Adrenal gland (tissue), 12 donors: ENCODE results near the gene KASH5. TPM values are rescaled to one million over a fixed set of nuclear protein-coding genes. Genes with fewer than 3 reads are reported as not detected.

Experiments used
- DNase-seq, 7 donors: peaks; one replicate each; pipeline ENCODE4 v3.0.0-alpha.2; 2019 to 2020
- H3K27ac ChIP-seq, 5 donors: fragments of 200-600 bp; sonication (generic) in 4 of 5; 1 replicate in 3 of 5; 2 replicates in 2 of 5; pipeline versions ENCODE4 v1.5.1 to v1.8.0; 2016 to 2020; ENCODE audit warnings: mild to moderate bottlenecking in 1 of 5
- H3K27me3 ChIP-seq: fragments of 200-600 bp; 2 replicates; pipeline ENCODE4 v1.8.0; 2021
- H3K36me3 ChIP-seq, 2 donors: fragments of 200-600 bp; replicated peaks in 1 of 2; 1 replicate in 1 of 2; 2 replicates in 1 of 2; pipeline versions ENCODE4 v1.5.1 to v1.8.0; 2018 to 2022
- H3K4me1 ChIP-seq, 2 donors: fragments of 200-600 bp; replicated peaks in 1 of 2; 1 replicate in 1 of 2; 2 replicates in 1 of 2; pipeline versions ENCODE4 v1.5.1 to v1.8.0; 2018 to 2021
- H3K4me3 ChIP-seq, 4 donors: fragments of 200-600 bp; sonication (generic) in 3 of 4; one replicate each; pipeline ENCODE4 v1.5.1; 2016 to 2018
- H3K9me3 ChIP-seq, 3 donors: fragments of 200-600 bp; sonication (generic) in 1 of 3; replicated peaks in 1 of 3; 1 replicate in 2 of 3; 2 replicates in 1 of 3; pipeline versions ENCODE4 v1.5.1 to v1.8.0; 2016 to 2021
- POLR2A ChIP-seq, 2 donors: fragments of 450-650 bp; IDR thresholded peaks; one replicate each; pipeline ENCODE4 v1.6.1; 2017; ENCODE audit warnings: antibody characterized with exemption in 2 of 2, mild to moderate bottlenecking in 2 of 2, moderate library complexity in 1 of 2
- WGBS, 4 donors: extraction: QIAGEN DNeasy Blood & Tissue Kit in 2 of 4; methylation state at CpG; one replicate each; pipeline versions ENCODE4 v1.1.5 to v1.1.7; 2013 to 2017; 5-methylcytosine and 5-hydroxymethylcytosine counted together
- intact Hi-C, 2 donors: fragments of 100-400 bp; cut with DNase I; formaldehyde crosslinking; loops; one replicate each; pipeline versions ENCODE4 v1.14.1 to v1.15.0; 2022 to 2023
- polyA plus RNA-seq, 3 donors: library from polyadenylated mRNA; stranded (reverse); fragments of 200-250 nt in 2 of 3; fragments of 350-450 nt in 1 of 3; fragmentation: Illumina TruSeq in 1 of 3; extraction: RNeasy Lipid Tissue Mini Kit (QIAGEN cat#74804) in 1 of 3; gene quantifications; one replicate each; pipeline ENCODE4 v1.2.3, GENCODE V29; 2013 to 2014
- total RNA-seq, 9 donors: library from RNA; depleted of rRNA in 4 of 9; stranded (reverse); fragments of >200 nt in 4 of 9; fragments of 120-200 nt in 1 of 9; fragmentation: NEBNext Ultra II Directional in 1 of 9; extraction: Animal tissue kit (Norgen Biotek cat#: 25700) in 1 of 9; gene quantifications; one replicate each; pipeline versions ENCODE4 v1.1.0 to v1.2.4, GENCODE V29; 2013 to 2023
- TF ChIP-seq, protein P1 (sequence below), 6 experiments: fragments of 450-650 bp in 4 of 6; fragments of 200-600 bp in 2 of 6; sonication (generic) in 1 of 6; IDR thresholded peaks; 1 replicate in 5 of 6; 2 replicates in 1 of 6; pipeline versions ENCODE4 v1.5.1 to v1.8.0; 2016 to 2021; ENCODE audit warnings: antibody characterized with exemption in 6 of 6, mild to moderate bottlenecking in 2 of 6, moderate library complexity in 1 of 6
- donor health status: healthy with polysubstance abuse.
- donor health status: Bipolar disorder and iron deficiency.
- donor health status: DM: yes; HTN: yes; CAD: no.
- donor health status: DM: no; HTN: no; CAD: no.
- donor health status: DM: no; HTN: no; CAD: no.
- donor health status: DM: yes; HTN: yes; CAD: no.

The KASH5 gene
- total and polyA plus RNA-seq, 12 donors, result 0.74 to 0.97 TPM; not detected in 10

DNA sequence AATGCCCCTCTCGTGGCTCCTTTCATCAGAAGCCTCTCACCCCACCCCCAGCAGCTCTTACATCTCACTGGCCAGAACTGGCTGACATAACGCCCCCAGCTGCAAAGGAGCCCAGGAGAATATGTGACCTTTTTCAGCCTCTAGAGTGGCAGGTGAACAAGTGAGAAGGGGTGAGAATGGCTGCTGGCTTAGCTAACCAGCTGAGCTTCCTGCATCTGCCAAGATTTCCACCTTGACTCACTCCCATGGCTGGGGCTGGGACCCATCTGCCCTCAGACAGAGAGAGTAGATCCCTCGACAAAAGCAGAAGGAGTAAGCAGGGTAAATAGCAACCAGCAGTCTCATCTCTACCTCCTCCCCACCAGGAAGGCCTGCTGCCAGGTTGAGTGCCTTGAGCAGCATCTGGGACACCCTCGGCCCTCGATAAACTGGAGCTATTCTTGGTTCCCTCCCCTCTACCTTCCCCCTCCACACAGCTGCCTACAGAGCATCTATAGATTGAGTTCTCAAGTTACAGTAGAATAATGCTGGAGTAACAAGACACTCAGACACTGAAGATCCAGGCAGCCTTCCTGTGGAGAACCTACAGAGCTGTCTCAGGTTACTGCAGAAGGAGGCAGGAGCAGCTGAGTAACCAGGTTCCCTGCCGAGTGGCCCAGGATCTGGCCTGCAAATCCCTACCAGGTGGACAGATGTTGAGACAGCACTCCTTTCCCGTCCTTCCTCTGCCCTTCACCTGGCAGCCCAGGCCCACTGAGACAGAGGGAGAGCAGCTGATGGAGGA is 15.5 kb downstream of the KASH5 start:
- DNase-seq, result no peak
- H3K27ac ChIP-seq, result no peak overlapping the region
- WGBS, 4 donors, result 57 to 66% (median 61%) methylated on average over 5 to 7 of the region's 7 CpGs
- no peak for TF ChIP-seq POLR2A (IDR thresholded peaks at IDR 0.05)
- TF ChIP-seq, protein P1, sequence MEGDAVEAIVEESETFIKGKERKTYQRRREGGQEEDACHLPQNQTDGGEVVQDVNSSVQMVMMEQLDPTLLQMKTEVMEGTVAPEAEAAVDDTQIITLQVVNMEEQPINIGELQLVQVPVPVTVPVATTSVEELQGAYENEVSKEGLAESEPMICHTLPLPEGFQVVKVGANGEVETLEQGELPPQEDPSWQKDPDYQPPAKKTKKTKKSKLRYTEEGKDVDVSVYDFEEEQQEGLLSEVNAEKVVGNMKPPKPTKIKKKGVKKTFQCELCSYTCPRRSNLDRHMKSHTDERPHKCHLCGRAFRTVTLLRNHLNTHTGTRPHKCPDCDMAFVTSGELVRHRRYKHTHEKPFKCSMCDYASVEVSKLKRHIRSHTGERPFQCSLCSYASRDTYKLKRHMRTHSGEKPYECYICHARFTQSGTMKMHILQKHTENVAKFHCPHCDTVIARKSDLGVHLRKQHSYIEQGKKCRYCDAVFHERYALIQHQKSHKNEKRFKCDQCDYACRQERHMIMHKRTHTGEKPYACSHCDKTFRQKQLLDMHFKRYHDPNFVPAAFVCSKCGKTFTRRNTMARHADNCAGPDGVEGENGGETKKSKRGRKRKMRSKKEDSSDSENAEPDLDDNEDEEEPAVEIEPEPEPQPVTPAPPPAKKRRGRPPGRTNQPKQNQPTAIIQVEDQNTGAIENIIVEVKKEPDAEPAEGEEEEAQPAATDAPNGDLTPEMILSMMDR (IDR thresholded peaks at IDR 0.05), result no peak
- no peaks in the 10 kb centered on the region for H3K9me3 ChIP-seq
- intact Hi-C loops, result no loop called here
- H3K4me3 ChIP-seq, result no peak overlapping the region
- H3K36me3 ChIP-seq, result no peaks in the 10 kb centered on the region
- H3K4me1 ChIP-seq, result no peaks in the 10 kb centered on the region
- H3K27me3 ChIP-seq, result no peaks in the 10 kb centered on the region

DNA sequence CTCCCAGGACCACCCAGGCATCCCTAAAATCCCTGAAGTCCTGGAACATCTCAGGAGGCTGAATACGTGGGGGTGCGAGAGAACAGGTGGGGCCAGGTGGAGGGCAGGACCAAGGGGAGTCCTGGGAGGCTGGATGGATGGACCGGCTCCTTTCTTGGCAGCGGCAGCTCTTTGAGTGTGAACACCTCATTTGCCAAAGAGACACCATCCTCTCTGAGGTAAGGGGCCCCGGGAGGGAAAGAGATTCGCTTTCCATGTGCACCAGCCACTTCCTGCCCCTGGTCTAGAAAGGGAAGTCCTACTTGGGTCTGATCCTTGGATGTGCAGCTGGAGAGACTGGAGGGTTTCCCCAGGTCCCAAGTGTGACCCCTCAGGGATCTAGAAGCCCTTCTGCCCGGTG is 19.0 kb downstream of the KASH5 start:
- Histone ChIP-seq H3K4me1 (no peaks in the 10 kb centered on the region), H3K27ac (no peak overlapping the region), H3K27me3 (no peaks in the 10 kb centered on the region), H3K9me3 (no peaks in the 10 kb centered on the region), H3K4me3 (no peak overlapping the region), H3K36me3 (no peaks in the 10 kb centered on the region)
- WGBS, 4 donors, result 61 to 81% (median 69%) methylated on average over 3 to 7 of the region's 7 CpGs
- no peak for DNase-seq
- TF ChIP-seq, protein P1 (IDR thresholded peaks at IDR 0.05), result no peak
- TF ChIP-seq POLR2A (IDR thresholded peaks at IDR 0.05), result no peak
- intact Hi-C loops, result no loop called here

DNA sequence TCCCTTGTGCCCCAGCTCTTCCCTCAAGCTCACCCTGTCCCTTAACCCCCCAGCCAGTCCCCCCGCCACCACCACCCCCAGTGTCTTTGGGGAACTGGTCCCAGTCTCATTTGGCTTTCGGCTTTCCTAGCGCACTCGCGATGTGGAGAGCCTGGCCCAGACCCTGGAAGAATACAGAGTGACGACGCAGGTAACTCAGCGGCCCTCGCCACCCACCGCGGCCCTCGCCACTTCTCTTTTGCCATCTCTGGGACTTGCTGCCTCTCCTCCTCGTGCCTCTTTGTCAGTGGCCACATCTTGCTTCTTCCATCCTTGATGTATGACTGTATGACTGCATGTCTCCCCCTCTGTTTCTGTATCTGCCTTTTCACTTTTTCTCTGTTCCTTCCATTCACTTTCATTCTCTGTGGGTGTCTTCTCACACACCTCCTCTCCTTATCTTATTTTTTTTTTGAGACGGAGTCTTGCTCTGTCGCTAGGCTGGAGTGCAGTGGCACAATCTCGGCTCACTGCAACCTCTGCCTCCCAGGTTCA is 19.5 kb downstream of the KASH5 start:
- H3K36me3 ChIP-seq, result no peaks in the 10 kb centered on the region
- intact Hi-C loops, result no loop called here
- WGBS, 4 donors, result 77 to 88% (median 86%) methylated on average over 12 to 16 of the region's 16 CpGs
- DNase-seq, result no peak
- H3K4me3 ChIP-seq, result no peak overlapping the region
- no peaks in the 10 kb centered on the region for H3K27me3 ChIP-seq
- H3K9me3 ChIP-seq, result no peaks in the 10 kb centered on the region
- H3K27ac ChIP-seq, result no peak overlapping the region
- H3K4me1 ChIP-seq, result no peaks in the 10 kb centered on the region
- TF ChIP-seq POLR2A (IDR thresholded peaks at IDR 0.05), result no peak
- TF ChIP-seq, protein P1 (IDR thresholded peaks at IDR 0.05), result no peak

DNA sequence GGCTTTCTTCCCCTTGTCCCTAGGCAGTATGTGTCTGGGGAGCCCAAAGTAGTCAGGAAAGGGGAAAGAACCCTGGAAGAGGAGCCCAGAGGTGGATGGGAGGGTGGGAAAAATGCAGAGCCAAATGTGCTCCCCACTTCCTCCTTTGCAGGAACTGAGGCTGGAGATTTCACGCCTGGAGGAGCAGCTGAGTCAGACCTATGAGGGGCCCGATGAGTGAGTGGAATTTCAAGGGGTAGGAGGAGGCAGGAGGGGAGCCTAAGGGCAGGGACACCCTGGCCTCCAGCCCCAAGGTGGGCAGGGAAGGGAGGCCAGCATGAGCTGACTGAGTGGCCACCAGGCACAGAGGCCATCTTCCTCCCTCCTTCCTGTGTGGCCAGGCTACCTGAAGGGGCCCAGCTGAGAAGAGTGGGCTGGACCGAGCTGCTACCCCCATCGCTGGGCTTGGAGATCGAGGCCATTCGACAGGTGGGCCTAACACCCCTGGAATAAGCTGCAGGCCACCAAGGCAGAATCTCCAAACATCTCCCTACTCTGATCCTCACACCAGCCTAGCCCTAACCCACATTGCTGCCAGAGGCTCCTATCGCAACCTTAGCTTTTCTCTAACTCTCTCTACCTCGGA is 20.9 kb downstream of the KASH5 start:
- intact Hi-C loops, result no loop called here
- H3K27me3 ChIP-seq, result no peaks in the 10 kb centered on the region
- H3K36me3 ChIP-seq, result no peaks in the 10 kb centered on the region
- no peak for DNase-seq
- H3K9me3 ChIP-seq, result no peaks in the 10 kb centered on the region
- no peaks in the 10 kb centered on the region for H3K4me1 ChIP-seq
- TF ChIP-seq POLR2A (IDR thresholded peaks at IDR 0.05), result no peak
- TF ChIP-seq, protein P1 (IDR thresholded peaks at IDR 0.05), result no peak
- H3K4me3 ChIP-seq, result no peak overlapping the region
- 53 to 84% (median 68%) methylated on average over 4 to 8 of the region's 8 CpGs for WGBS, 4 donors
- H3K27ac ChIP-seq, result no peak overlapping the region
